CD4-positive, alpha-beta T cell treated with Interferon alpha-2 for 1 hour (primary cell): ENCODE results near the gene RANBP3.
"Not testable (repeated sequence)": the region's sequence is repeated elsewhere in the genome, so short reads cannot be mapped to it uniquely, and the experiment has no call there.

Experiments used
- DNase-seq, 2 donors: peaks; one replicate each; pipeline ENCODE4 v3.0.0-alpha.2; 2020 to 2022

RANBP3 gene

DNA sequence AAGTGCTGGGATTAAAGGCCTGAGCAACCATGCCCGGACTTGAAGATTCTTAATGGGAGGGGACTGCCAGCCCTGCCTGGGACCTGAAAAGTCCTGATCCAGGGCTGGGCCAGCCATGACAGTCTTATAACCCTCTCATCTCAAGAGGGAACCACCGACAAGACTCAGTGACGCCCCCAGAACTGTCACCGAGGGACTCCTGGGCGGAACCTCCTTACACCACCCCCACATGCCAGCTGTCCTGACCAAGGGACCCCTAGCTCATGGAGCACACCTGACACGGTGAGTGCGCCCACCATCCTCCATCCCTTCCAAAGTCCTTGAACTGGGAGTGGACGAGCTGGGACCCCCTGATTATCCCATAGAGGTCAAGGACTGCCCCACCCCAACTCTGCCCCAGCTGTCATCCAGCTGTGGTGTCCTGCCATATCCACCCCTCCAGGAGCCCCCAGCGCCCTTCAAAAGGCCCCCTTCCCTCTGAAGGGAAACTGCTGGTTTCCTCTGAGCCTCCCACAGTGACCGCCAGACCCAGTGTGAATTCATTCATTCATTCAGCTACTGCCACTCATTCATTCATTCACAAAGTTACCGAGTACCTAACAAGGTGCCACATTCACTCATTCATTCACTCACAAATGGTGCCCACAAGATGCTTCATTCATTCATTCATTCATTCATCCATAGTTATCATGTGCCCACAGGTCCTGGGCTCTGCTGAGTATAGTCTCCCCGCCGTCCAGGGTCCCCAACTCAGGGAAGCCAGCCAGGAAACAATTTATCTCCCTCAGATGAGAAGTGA is 78.0 kb downstream of the RANBP3 start:
- DNase-seq = no peak

DNA sequence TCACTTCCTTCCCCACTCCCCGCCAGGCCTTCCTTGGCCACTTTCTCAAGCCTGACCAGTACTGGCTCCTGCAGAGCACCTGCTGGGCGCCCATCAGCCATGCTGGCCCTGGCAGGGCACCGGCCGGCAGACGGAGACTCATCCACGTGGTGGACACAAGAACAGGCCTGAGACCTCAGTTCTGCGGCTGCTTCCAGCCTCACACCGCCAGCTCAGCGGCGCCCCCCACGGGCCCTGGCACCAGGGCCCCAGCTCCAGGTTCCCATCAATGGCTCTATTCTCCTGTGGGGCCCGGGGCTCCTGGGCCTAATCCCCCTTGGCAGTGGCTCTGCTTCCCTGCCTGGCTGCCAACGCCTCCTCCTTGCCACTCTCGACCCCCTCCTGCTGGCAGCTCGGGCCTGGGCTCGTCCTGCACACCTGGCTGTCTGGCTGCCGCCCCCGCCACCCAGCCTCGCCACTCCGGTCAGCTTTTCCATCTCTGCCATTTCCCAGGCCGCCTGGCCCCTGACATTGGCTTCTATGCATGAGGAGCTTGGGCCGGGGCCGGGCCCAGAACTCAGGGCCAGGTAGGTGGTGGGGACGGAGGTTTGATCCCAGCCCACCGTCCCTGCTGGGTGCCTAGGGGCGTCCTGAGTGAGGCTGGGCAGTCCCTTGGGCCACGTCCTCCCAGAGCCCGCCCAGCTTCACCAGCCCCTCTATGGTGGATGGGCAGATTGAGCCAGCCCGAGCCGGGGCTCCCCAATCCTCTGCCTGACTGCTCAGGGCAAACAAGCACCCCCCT is 80.6 kb downstream of the RANBP3 start:
- DNase-seq = no peak

DNA sequence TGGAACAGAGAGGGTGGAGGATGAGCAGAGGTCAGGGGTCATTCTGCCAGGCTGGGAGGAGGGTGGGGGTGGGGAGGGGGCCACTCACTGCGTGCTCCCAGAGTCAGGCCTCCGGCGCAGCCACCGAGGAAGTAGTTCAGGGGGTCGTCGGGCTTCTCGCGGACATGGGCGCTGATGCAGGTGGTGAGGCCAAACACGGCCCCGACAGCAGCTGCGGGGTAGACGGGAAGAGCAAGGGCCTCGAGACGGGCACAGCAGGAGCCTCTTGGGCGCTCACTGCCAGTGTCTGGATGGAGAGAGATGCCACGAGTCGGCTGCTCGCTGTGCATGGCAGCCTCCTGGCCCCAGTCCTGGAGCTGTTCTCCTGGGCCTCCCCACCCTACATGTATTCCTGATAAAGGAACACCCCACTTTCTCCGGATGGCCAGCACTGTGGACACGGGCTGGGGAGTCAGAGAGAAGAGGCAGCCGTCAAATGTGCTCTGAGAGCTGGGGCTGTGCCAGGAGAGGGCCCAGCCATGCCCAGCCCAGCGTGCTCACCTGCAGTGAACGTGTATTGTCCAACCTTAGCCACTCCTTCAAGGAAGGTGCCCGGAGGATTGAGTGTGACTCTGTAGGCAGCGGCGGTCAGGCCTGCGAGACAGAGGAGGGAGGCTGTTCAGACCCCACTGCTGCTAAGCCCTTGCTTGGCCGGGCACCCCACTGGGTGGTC is 81.4 kb downstream of the RANBP3 start:
- no peak for DNase-seq

DNA sequence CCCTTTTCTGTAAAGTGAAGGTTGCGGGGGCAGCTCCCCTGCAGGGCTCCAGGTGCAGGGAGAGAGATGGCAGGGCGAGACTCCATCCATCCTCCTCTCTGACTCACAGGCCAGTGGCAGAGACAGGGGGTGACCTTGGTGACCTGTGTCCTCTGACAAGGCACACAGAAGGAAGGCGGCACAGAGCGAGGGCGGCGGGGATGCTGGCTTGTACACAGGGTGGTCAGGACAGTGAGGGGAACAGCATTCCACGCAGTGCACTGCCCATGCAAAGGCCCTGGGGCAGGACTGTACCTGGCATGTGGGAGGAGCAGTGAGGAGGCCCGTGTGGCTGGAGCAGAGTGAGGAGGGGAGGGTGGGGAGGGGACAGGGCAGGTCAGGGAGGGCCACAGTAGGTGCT is 82.0 kb downstream of the RANBP3 start:
- DNase-seq = no peak

DNA sequence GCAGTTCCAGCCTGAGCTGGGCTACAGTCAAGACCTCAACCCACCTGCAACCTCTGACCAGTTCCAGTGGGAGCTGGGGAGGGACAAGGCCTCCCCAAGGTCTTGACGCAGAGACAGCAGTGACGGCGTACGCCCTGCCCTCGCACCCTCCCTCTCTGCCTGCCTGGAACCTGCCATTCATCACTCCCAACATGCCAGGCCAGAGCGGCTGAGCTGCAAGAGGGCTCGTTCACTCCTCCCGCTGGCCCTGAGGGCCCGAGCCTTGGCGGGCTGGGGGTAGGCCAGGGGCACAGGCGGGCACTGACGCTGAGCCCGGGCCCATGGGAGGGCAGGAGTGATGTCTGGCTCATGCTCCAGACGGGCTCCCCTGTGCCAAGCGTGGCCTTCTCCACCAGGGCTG is 82.5 kb downstream of the RANBP3 start:
- DNase-seq = no peak

DNA sequence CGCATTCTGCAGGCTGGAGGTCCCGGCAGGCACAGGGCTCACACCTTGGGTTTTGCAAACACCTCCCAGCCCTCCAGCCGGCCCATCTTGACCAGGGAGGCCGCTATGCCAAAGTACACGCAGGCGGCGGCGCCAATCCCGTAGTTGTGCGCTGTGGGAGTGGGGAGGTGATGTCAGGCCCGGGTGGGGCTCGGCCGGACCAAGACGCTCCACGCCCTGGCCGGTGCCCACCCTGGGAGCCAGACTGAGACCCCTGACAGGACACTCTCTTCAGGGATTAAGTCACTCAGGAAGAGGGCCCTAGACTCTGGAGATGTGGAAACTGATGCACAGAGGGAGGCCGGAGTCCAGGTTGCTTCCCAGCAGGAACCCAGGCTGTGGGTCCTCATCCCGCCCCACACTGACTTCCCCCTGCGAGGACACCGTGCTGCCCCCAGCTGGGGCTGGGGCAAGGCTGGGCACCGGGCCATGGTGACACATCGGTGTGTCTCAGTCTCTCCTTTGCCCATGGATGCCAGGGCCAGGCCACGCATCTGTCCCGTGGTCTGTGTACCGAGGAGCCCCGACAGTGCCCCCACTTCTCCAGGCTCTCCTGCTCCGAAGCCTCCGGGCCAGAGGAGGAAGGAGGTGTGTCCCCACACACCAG is 83.1 kb downstream of the RANBP3 start:
- DNase-seq = no peak

DNA sequence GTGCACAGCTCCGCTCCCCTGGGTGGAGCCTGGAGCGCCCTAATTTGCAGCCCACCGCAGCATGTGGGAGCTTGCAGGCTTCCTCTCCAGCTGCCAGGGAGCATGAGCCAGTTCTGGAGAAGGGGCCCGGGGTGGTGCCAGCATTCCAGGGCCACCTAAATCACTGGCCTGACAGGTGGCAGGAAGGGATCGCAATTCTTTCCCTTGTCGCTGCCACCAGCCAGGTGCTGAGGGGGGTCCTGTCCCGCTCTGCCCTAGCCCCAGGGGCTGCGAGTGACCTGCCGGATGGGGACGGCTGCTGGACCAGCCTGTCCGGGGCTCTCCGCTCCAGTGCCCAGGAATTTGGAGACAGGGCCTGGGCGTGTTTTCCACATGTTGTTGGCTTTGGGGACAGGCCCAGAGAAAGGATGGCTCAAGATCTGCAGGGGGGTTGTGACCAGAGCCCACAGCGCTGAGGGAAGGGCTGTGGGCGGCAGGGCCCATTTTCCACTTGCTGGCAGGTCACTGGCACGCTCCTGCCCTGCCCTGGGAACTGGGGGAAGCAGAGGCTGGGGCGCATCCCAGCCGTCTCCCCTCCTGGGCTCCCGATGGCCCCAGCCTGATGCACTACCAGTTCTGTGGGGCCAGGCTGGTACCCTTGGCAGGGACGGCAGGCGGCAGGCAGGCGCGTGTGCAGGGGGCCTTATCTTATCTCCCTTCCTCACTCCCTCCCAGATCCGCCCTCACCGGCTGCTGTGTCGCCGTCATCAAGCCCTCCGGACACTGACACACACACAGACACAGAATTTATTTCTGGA is 83.8 kb downstream of the RANBP3 start:
- no peak for DNase-seq

DNA sequence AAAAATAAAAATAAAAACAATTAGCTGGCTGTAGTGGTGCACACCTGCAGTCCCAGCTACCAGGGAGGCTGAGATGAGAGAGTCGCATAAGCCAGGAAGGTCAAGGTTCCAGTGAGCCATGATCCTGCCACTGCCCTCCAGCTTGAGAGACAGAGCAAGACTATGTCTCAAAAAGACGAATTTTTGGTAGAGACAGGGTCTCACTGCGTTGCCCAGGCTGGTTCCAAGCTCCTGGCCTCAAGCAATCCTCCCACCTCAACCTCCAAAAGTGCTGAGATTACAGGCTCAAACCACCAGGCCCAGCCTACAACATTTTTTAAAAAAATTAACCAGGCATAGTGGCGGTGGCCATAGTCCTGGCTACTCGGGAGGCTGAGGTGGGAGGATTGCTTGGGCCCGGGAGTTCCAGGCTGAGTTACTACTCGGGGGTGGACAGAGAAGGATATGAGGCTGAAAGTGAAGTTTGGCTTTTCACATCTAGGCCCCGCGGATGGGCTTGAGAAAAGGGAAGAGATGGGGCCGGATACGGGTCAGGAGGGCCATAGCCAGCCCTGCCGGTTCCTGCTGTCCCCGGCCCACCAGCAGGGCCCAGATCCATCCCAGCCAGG is 84.5 kb downstream of the RANBP3 start:
- DNase-seq = no peak

DNA sequence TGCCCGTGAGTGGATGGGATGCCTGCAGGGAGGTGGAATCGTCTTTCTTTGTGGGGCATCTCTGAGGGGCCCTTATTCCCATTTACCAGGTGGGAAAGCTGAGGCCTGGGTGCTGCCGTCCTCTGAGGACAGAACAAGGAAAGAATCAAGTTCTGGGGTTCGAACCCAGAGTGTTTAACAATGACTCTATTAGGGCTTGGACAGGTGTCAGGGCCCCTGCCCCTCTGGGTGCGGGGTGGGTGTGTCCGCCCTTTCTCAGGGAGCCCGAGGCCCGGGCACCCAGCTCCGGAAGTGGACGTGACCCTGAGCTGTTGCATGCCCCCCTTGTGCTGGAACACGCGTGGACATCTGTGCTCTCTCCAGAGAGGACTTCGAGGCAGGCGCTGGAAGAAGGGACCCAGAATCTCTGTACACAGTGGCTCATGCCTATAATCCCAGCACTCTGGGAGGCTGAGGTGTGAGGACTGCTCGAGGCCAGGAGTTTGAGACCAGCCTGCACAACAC is 85.1 kb downstream of the RANBP3 start:
- DNase-seq = no peak

DNA sequence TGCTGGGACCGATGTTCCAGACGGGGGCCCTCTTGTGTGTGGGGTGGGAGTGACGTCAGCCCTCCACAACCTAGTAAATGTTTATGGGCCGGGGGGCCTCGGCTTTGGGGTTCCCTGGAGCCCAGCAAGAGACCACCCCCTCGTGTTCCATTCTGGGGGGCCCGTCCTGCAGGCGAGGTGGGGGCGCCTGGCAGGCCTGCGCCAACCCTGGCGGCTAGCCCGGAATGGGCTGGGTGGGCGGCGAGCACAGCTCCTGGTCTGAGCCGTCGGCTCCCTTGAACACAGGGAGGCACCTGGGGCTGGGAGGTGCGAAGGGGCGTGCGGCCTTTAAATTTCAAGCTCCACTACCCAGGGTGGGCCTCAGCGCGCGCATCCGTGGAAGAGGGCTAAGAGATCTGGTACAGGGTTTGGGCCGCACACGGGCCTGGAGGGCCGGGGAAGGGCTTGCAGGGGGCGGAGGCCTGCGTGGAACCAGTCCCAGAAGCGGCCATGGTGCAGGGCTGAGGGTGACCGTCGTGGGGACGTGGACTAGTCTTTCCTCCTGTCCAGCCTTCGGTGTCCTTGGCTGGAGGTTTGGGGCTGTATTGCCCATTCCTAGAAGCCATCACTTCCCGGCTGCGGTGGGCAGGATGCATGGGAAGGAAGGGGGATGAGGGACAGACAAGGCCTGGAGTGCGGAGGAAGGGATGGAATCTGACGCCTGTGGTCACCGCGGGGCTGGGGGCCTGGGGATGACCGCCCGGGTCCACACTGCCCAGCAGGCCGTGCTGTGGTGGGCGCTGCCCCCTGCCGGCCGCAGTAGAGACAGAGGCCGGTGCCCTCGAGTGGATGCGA is 85.8 kb downstream of the RANBP3 start:
- peak in 1 of 2 donors; percentile 6 for DNase-seq

DNA sequence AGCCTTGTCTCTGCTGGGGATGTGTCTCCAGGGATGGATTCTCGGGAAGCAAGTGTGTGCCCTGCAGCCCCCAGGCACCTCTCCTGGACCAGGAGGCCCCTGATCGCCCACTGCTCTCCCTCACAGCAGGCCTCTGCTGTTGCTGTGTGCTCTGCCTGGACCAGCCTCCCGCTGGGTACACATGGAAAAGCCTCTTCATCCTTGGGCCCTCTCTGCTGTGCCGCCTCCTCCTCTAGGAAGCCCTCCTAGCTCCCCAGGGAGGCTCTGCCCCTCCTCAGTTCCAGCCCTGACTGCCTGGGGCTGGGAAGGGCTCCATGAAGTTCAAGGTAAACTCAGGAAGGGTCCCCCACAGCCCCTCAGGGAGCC is 86.4 kb downstream of the RANBP3 start:
- DNase-seq = no peak

DNA sequence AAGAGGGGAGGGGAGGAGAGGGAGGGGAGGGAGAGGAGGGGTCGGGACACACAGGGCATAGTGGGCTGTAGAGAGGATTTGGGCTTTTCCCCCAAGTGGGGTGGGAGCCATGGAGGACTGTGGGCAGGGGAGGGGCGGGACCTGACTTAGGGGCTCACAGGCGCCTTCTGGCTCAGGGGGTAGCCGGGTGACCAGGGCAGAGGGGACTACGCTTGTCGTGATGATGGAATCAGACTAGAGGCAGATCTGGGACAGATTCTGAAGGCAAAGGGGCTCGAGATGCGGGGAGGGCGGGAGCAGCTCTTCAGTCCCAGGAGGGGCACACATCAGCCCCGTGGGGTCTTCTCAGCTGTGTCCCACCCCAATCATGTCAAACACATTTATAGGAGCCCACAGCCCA is 87.8 kb downstream of the RANBP3 start:
- DNase-seq = no peak

DNA sequence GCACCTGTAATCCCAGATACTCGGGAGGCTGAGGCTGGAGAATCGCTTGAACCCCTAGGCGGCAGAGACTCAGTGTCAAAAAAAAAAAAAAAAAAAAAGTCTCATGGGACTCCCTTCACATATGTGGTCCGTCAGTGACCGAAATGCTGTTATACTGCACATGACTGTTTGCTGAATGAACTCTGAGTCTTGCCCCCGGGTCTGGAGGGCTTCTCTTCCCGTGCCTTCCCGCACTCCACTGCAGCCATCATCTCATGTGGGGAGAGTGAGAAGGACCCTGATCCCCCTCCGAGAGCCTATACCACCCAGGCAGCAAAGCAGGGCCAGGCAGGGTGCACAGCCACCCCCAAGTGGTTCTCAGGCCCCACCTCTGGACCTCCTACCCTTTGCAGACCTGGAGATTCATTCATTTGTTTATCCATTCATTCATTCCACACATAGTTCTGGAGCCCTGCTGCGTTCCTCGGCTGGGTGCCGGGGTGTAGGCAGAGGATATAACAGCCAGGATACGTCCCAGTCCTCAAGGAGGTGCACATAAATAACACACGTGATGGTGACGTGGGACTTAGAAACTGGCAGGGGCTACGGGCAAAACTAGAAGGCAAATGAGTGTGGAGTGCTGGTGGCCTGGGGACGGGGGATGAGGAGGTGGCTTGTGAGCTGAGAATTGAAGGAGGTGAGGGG is 88.5 kb downstream of the RANBP3 start:
- DNase-seq = no peak

DNA sequence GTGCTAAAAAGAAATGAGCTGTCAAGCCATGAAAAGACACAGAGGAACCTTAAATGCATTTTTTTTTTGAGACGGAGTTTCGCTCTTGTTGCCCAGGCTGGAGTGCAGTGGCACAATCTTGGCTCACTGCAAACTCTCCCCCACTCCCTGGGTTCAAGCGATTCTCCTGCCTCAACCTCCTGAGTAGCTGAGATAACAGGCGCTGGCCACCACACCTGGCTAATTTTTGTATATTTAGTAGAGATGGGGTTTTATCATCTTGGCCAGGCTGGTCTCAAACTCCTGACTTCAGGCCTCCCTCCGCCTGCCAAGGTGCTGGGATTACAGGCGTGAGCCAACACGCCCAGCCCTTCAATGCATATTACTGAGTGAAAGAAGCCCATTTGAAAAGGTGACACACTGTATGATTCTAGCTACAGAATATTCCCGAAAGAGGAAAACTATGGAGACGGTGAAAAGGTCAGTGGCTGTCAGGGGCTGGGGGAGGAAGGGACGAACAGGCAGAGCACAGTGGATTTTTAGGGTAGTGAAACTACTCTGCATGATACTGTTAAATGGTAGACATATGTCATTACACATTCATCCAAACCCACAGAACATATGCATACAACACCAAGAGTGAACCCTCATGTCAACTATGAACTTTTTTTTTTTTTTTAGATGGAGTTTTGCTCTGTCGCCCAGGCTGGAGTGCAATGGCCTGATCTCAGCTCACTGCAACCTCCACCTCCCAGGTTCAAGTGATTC is 93.7 kb downstream of the RANBP3 start:
- not testable (repeated sequence) for DNase-seq

DNA sequence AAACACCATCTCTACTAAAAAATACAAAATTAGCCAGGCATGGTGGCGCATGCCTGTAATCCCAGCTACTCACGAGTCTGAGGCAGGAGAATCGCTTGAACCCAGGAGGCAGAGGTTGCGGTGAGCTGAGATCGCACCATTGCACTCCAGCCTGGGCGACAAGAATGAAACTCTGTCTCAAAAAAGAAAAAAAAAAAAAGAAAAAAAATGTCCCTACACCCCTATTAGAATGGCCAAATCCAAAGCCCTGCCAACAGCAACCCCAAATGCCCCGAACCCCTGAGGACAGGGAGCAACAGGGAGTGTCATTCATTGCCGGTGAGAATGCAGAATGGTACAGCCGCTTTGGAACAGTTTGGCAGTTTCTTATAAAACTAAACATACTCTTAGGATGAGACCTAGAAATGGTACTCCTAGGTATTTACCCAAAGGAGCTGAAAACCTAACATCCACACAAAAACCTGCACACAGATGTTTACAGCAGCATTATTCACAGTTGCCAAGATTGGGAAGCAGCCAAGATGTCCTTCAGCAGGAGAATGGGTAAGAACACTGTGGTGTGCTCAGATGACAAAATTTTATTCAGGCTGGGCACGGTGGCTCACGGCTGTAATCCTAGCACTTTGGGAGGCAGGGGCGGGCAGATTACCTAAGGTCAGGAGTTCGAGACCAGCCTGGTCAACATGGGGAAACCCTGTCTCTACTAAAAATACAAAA is 94.6 kb downstream of the RANBP3 start:
- DNase-seq = not testable (repeated sequence)

DNA sequence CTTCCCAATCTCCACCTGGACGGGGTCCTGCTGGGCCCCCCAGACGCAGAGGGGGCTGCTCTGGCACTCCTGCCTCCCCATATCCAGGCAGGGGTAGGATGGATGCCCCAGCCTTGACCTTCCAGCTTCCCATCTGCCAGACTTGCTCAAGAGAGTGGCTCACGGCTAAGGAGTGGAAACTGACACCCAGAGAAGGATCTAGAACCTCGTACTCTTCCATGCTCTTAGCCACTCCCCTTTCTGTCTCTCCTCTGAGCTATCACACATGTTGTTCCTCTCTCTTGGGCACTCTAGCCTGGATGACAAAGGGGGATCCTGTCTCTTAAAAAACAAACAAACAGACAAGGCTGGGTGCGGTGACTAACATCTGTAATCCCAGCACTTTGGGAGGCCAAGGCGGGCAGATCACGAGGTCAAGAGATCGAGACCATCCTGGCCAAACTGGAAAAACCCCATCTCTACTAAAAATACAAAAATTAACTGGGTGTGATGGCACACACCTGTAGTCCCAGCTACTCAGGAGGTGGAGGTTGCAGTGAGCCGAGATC is 95.4 kb downstream of the RANBP3 start:
- DNase-seq = no peak

DNA sequence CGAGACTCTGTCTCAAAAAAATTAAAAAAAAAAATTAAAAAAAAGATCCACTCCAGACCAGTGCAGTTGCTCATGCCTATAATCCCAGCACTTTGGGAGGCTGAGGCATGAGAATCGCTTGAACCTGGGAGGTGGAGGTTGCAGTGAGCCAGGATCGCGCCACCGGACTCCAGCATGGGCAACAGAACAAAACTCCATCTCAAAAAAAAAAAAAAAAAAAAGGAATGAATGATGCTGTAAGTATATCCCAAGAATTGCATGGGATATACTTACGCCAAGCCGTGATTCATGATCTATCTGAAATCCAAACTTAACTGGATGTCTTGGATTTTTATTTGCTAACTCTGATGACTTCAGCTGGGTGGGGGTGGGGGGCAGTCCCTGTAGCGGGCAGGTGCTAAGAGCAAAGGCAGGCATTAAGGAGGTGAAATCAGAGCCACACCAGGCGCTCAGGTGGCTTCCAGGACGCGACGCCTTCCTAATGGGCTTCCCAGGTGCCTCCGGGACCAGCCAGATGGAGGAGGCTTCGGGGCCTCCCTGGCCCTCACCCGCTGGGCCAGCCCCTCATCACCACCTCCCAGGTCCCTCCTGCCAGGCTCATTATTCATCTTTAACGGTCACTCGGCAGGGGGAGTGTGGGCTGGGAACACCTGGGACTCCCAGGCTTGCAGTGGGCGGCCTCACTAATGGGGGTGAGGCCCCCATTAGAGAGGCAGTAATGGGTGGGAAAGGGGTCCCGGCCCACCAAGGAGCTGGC is 96.2 kb downstream of the RANBP3 start:
- no peak for DNase-seq
